ENCODE results near the gene MRPL44.

Gene MRPL44

DNA sequence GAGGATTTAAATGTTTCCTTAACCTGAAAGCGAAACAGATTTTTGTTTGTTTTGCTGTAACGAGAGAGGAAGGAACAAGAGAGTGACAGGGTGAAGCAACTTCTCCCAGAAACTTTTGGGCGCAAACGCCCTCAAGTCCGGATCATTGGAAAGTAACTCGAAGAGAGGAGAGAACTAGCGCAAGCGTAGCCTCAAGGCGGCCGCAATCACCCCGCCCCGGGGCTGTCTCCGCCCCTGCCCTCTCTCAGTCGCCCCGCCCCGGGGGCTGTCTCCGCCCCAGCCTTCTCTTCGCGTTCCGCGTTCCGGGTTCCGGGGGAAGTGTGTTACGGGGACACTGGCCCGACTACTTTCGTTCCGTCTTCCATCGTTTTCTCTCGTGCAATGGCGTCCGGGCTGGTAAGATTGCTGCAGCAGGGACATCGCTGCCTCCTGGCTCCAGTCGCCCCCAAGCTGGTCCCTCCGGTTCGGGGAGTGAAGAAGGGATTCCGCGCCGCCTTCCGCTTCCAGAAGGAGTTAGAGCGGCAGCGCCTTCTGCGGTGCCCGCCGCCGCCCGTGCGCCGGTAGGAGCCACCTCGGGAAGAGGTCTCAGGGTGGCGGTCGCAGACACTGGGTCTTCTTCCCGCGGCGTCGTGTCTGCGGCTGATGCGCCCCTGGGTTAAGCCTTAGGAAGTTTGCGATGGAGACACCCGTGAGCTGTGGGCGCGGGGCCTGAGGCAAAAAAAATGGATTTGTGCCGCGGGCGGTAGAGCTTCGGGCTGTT, at the start of gene MRPL44:
Gene MRPL44, plus strand, starts transcription at position 372 of the 760 bp plus-strand sequence. Its CDS starts 10 bp downstream, at position 382.
- in situ Hi-C loops (cut with HindIII; ENCODE audit: low sequenced_read_pairs), result no loop called here

DNA sequence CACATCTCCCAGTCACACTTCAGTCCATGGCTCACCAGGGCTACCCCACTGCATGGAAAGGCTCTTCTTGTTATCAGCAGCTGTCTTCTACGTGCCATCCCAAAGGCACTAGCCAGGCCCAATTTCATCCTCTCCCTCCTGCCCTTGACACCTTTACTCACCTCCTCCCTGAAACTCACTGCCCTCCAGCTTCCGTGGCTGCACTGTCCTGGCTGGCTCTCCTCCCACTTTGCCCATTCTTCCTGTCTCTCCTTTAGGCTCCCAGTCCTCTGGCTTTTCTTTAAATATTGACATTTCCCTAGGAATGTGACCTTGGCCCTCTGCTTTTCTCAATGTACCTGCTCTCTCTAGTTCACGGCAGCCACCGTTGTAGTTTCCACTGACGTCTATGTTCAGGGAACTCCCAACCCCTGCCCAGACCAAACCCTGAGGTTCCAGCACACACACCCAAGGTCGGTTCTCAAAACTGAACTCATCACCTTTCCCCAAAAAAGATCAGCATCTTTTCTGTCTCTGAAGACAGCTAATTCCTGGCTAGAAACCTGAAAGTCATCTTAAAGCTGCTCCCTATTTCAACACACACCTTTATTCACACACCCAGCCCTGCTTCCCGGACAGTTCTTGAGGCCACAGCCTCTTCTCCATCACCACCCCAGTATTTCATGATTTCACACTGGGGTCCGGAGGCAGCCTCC, 48.8 kb upstream of the MRPL44 start:
- in situ Hi-C loops (cut with HindIII; ENCODE audit: low sequenced_read_pairs), result no loop called here

DNA sequence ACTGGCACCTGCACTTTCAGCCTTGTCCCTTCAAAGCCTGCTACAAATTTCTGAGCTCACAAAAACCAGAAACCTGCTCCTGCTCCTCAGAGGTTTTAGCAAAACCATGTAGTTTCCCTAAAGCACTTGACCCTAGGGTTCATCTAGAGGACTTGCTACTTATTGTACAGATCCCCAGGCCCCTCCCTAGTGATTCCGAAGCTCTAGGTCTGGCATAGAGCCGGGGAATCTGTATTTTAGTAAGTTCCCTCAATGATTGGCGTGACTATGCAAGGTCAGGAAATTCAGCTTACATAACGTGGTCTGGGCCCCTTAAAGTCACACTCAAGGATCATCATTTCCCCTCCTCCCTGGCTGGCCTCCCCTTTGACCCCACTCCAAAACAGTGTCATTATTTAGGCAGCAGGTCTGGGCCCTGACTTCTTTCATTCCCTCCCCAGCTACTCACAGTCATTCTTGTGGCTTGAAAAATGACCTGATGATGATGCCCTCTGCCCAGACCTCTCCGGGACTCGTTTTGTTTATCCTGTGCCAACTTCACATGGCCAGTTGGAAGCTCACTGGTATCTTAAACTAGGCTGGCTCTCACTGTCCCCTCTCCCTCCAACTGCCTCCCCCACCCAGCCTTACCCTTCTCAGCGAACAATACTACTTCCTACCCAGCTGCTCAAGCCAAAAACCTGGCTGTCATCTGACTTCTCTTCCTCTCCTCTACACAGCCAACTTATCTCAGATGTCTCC, 48.1 kb upstream of the MRPL44 start:
- in situ Hi-C loops (cut with HindIII; ENCODE audit: low sequenced_read_pairs), result no loop called here

DNA sequence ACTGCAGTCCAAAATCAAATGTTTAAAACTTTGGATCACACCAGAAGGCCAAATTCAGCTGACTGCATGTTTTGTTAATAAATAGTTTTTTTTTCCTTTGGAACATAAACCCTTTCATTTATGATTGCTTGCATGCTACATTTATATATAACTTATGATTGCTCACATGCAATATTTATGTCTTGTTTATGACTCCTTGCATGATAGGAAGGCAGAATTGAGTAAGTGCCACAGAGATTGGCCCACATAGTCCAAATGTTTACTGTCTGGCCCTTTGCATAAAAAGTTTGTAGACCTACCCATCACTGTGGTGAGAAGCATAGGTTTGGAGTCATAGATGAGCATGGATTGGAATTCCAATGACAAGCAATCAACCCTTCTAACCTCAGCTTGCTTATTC, 42.9 kb upstream of the MRPL44 start:
- in situ Hi-C loops (cut with HindIII; ENCODE audit: low sequenced_read_pairs), result no loop called here

DNA sequence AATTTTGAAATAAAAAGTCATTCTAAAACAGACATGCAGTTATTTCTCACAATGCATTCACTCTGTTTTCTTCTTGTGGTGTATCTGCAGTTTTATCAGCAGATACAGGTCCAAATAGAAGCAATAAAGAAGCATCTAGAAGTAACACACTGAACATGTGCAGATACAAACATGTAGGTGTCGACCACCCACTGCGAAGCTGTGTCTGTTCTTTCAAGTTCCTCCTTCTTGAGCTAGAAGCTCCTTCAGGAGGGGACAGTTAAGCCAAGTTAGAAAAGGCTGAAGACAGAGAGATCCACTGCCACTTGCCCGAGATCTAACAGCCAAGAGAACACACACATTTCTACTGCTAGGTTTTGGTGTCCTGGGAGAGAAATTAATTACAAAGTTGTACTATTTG, 42.2 kb upstream of the MRPL44 start:
- in situ Hi-C loops (cut with HindIII; ENCODE audit: low sequenced_read_pairs), result no loop called here

DNA sequence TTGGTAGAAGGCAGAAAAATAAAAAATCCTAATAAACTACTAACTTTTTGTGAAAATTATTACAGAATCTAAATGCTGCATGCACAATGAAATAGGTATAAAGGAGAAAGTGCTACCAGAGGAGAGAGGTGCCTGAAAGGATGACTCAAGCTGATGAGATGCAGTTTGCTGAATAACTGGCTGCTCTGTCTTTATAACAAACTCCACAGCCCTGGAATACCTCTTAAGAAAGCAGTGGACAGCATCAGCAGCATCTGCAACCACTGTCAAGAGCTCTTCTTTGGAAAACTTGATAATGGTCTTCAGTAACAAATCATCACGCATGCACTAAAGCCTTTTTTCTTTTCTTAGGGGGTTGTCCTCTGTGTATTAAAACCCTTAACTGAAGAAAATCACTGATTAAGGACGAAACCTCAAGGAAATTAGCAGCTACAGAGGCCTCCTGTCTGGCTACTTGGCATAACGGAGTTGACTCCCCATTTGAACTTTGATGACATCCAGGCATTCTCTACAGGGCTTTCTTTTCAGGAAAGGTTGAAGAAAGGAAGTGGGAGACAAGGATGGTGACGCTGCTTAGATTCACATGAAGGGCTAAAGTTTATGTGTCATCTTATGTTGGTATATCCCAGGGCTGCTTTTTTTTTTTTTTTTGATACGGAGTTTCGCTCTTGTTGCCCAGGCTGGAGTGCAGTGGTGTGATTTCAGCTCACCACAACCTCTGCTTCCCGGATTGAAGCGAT, 40.9 kb upstream of the MRPL44 start:
- in situ Hi-C loops (cut with HindIII; ENCODE audit: low sequenced_read_pairs), result no loop called here

DNA sequence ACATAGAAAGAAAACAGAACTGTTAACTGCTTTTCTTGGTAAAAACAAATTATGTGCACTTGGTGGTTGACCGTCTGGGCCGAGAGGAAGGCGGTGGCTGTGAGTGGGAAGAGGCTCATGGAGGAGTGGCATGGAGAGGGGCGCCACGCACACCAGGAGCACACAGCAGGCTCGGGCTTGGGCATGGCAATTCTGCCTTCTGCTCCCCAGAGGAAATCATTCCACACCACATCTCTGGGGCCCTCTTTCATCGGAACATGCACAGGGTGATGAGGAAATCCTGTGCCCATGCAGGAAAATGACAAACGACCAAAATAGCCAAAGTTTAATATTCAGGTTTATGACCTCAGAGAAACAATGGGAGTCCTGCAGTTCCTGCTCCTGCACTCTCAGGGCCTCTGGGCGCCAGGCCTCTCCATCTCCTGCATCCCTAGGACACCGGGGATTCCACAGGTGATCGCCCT, 38.6 kb upstream of the MRPL44 start:
- in situ Hi-C loops (cut with HindIII; ENCODE audit: low sequenced_read_pairs), result no loop called here

DNA sequence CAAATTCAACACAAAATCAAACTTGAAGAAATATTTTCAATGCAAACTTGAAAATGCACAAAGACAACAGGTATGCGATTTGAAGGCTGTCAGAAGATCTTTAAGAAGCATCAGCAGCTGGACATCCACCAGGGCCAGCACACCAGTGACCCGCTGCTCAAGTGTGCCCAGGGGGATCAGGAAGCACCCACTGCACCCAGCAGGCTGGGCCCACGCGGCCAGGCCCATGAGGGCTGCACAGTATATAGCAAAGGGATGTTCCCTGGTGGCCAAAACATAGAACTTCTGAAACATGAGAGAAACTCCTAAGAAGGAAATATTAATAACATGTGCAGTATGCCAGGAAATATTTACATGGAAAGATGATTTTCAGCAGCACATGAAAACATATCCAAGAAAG, 37.2 kb upstream of the MRPL44 start:
- in situ Hi-C loops (cut with HindIII; ENCODE audit: low sequenced_read_pairs), result no loop called here

DNA sequence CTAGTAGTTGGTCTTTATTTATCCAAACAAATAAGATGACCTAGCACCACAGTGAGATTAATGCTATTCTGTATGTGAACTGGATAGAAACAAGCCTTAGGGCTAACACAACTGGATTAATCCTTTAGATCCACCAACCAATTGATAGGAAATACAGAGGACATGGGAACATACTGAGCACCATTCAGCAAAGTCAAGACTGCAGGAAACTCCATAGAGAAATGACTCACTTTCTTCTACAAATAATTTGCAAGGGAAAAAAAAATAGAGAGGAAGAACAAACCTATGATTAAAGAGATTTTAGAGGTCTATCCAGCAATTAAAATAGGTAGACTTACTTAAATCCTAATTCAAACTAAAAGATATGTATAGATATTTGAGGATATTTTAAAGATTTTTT, 36.1 kb upstream of the MRPL44 start:
- in situ Hi-C loops (cut with HindIII; ENCODE audit: low sequenced_read_pairs), result no loop called here

DNA sequence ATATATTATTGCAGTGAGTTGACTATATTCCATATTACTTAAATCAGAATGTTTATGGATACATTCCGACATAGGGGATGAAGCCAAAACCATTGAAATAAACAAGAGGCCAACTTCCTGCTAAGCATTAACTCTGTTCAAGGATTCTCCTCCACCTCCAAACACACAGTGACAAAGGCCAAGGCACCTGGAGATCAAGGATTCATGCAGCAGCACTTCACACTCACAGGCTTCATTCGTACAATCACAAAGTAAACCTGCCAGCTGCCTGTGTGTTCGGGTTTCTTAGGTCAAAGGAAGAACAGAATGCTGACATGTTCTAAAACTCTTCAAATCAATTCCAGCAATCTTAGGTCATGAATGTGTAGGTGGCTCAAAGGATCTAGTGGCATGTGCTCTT, 35.0 kb upstream of the MRPL44 start:
- in situ Hi-C loops (cut with HindIII; ENCODE audit: low sequenced_read_pairs), result no loop called here

DNA sequence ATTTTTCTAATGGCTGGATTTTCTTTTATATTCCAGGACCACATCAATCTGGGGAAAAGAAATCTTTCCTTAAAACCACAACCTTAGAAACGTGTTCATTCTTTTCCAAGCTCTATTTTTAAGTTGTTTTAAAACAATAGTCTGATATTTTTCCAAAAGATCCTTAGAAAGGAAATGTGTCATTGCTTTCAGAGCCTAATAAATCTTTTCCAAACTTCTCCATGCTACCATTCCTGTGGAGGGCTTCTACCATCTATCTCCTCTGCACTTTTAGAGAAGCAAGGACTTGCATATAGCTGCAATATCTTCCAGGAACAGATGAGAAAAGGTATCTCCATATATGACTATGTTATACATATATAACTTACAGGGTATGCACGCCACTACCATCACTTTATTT, 33.3 kb upstream of the MRPL44 start:
- in situ Hi-C loops (cut with HindIII; ENCODE audit: low sequenced_read_pairs), result no loop called here

DNA sequence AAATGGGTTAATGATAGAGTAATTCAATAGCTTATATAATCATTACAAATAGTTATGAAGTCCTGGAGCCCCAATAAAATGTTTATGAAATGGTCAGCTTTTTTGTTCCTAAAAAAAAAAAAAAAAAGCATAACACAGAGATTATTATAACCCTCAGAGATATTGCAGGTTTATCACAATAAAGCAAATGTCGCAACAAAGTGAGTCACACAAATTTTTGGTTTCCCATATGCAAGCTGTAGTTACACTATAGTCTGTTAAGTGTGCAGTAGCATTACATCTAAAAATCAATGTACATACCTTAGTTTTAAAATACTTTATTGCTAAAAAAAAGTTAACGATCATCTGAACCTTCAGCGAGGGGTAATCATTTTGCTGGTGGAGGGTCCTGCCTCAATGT, 32.2 kb upstream of the MRPL44 start:
- in situ Hi-C loops (cut with HindIII; ENCODE audit: low sequenced_read_pairs), result no loop called here

DNA sequence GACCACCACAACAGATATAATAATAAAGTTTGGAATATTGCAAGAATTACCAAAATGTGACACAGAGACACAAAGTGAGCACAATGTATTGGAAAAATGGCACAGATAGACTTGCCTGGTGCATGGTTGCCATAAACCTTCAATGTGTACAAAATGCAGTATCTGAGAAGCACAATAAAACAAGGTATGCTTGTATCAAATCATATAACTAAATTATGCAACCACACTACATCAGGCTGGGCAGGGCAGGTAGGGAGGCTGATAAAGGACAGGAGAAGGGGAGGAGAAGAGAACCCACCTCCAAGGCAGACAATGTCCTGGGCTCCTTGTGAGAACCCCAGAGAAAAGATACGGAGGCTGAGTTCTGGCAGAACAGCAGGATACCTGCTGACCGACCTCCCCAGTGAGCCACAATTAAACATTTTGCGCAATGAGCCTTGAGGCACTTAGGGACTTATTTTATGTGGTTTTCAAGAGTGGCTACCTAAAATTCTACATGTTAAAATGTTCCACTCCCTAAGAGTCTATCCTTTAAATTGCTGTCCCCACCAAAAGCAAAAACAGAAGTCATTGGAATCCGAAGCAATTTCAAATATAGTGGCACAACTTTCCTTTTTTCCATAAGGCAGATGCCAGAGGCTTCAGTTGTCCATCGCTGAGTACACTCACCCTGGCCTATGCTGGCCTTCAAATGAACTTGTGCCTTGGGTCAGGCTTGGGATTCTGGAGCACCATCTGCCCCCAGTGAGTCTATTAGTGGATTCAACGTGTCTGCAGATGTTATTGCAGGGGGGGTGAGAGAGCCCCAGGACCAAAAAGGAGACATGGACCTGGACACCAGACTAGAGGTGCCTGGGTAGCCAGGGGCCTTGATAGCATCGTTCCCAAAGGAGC, 28.9 kb upstream of the MRPL44 start:
- in situ Hi-C loops (cut with HindIII; ENCODE audit: low sequenced_read_pairs), result no loop called here

DNA sequence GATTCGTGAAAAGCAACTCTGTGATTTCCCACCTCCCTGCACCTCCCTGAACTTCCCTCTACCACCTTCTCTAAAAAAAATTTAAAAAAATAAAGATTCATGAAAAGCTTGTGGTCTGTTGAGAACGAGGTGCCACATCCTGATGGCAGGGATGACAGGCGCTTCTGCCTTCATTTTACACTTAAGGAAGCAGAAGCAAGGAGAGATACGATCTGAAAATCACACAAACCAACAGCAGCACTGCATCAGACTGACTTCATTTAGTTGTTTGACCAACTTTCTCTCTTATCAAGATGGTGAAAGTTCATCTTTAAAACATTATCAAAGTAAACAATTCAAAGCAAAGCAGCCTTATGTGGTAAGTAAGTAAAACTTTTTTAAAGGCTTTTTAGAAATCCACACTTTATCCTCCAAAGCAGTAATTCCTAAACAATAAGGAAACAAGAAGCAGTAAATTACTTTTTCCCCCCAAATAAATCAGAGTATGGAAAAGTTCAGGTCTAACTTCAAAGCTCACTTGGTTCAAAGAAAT, 27.6 kb upstream of the MRPL44 start:
- in situ Hi-C loops (cut with HindIII; ENCODE audit: low sequenced_read_pairs), result no loop called here

DNA sequence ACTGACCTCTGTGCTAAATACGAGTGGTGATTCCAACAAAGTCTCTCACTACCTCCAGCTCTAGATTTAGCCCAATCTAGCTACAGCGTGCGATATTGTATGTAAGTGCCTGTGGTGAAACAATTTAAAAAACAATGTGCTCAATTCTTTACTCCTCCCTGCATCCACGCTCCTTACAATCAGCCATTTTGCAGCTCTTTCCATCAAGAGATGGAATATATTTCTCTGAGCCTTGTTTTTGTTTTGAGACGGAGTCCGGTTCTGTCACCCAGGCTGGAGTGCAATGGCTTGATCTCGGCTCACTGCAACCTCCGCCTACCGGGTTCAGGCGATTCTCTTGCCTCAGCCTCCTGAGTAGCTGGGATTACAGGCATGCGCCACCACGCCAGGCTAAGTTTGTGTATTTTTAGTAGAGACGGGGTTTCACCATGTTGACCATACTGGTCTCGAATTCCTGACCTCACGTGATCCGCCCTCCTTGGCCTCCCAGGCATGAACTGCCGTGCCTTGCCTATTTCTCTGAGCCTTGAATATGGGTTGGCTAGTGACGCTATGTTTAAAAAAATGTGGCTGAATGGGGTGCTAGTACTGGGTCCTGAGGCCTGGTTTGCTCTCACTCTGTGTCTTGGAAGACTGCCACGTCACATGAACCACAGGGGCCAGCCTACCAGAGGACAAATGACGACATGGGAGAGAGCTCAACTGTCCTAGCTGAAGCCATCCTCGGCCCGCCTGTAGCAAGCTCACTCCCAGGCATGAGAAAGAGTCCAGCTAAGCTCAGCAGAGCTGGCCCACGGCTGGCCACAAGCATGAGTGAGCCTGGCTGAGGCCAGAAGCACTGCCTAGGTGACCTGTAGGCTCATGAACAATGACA, 26.9 kb upstream of the MRPL44 start:
- in situ Hi-C loops (cut with HindIII; ENCODE audit: low sequenced_read_pairs), result no loop called here

DNA sequence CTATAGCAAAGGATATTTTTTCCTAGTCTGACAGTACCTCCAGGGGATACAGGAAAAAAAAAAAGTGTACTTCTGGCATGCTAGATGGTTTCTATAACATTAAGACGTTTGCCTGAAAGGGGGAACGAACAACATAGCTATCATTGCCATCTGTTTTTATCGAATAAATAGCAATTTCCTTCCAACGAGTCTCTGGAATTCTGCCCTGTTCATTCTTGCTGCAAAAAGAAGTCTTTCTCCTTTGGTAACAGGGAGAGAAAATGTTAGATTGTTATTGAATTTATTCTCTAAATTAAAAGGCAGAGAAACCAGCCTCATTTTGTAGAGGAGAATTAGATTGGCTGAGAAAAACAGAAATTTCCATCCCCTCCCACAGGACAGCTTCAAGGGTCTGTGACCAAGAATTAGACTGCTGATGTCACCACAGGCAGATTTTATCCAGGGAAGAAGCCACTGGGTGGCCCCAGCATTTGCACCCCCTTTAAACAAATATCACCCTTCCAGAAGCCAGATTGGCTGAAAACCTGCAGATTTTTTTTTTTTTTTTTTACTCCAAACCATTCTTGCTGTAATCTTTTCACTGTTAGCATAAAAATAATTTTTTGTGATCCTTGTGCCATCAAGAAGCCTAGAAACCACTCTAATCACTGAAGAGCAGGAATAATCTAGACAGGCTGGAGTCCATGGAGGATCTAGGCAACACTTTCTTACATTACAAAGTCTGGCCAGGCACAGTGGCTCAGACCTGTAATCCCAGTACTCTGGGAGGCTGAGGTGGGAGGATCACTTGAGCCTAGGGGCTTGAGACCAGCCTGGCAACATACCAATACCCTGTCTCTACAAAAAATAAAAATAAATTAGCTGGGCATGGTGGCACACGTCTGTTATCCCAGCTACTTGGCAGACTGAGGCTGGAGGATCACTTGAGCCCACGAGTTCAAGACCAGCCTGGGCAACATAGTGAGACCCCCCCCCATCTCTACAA, 24.2 kb upstream of the MRPL44 start:
- in situ Hi-C loops (cut with HindIII; ENCODE audit: low sequenced_read_pairs), result no loop called here

DNA sequence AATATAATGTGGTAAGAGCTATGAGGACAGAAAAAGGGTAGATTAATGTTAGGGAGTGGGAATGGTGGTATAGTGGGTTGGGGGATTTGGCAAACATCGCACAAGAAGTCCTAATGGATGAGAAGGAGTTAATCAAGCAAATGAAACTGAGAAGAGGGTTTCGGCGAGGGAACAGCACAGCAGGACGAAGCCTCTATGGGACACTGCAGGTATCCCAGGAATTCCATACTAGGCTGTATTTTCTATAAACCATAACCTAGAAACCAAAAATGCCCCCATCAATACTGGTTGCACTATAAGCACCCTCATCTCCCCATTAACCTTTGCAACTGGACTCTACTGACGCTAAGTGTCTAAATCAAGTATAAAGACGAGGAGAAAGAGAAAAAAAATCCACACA, 22.4 kb upstream of the MRPL44 start:
- in situ Hi-C loops (cut with HindIII; ENCODE audit: low sequenced_read_pairs), result no loop called here
